ENCODE results near the gene IGFBP5. TPM values are rescaled to one million over a fixed set of nuclear protein-coding genes. Genes with fewer than 3 reads are reported as not detected.

Gene IGFBP5
- polyA plus RNA-seq, 1 of the 3 experiments (the other 2 are of a cell fraction): 323 TPM

- Histone ChIP-seq H3K4me2 (no peak overlapping the region), H3K9ac (no peak overlapping the region), H4K20me1 (ENCODE audit: insufficient read depth) (no peaks in the 10 kb centered on the region), H3F3A (replicated peaks; ENCODE audit: insufficient read depth) (no peaks in the 10 kb centered on the region), H2AFZ (ENCODE audit: low read depth) (no peak overlapping the region), H3K36me3 (replicated peaks in 1 of 2; ENCODE audit: control insufficient read depth in 1 of 2, insufficient read depth in 2 of 2, low read length in 1 of 2) (no peaks in the 10 kb centered on the region), H3K9me2 (no peaks in the 10 kb centered on the region), H3K27ac (ENCODE audit: low read depth in 2 of 2, low read length in 1 of 2) (no peak overlapping the region), H3K9me3 (no peaks in the 10 kb centered on the region), H3K4me1 (ENCODE audit: control insufficient read depth in 1 of 2, insufficient read depth in 2 of 2, low read depth in 1 of 2, low read length in 1 of 2) (no peaks in the 10 kb centered on the region; a peak in 1 of 4 replicates), H3K27me3 (ENCODE audit: insufficient read depth) (no peaks in the 10 kb centered on the region), H3K4me3 (ENCODE audit: low read depth in 2 of 2, low read length in 1 of 2) (no peak overlapping the region), H3K79me2 (ENCODE audit: insufficient read depth) (no peaks in the 10 kb centered on the region)
- DNase-seq: no peak
- 58% methylated on average over 1 of the region's 1 CpG for WGBS (ENCODE audit: low lambda C conversion rate)
- no peak for TF ChIP-seq YY1 (IDR thresholded peaks at IDR 0.05; ENCODE audit: low read depth)
- TF ChIP-seq FOXM1 (IDR thresholded peaks at IDR 0.05; ENCODE audit: low read depth): no peak
- TF ChIP-seq CHD2 (IDR thresholded peaks at IDR 0.05; ENCODE audit: low read length, partially characterized antibody): no peak
- no peak for TF ChIP-seq RFX5 (IDR thresholded peaks at IDR 0.05; ENCODE audit: low read length)
- no peak for TF ChIP-seq MAX (IDR thresholded peaks at IDR 0.05; ENCODE audit: low read depth)
- TF ChIP-seq TEAD4 (IDR thresholded peaks at IDR 0.05; ENCODE audit: borderline replicate concordance, insufficient read depth): no peak
- CTCF ChIA-PET: interaction anchor here (1.4 kb wide), 1 partner anchor 21 kb away, joined by 3 read pairs; no protein-coding TSS in a partner anchor
- POLR2A ChIA-PET: no interaction called here
Measured at GRCh38 chr2:216721141-216721540, 25.8 kb upstream of the IGFBP5 start.

- Histone ChIP-seq H3K27me3 (ENCODE audit: insufficient read depth) (no peaks in the 10 kb centered on the region), H3K4me3 (ENCODE audit: low read depth in 2 of 2, low read length in 1 of 2) (no peak overlapping the region), H3K4me2 (no peak overlapping the region), H3K4me1 (ENCODE audit: control insufficient read depth in 1 of 2, insufficient read depth in 2 of 2, low read depth in 1 of 2, low read length in 1 of 2) (no peaks in the 10 kb centered on the region; a peak in 1 of 4 replicates), H3F3A (replicated peaks; ENCODE audit: insufficient read depth) (no peaks in the 10 kb centered on the region), H2AFZ (ENCODE audit: low read depth) (no peak overlapping the region), H3K36me3 (replicated peaks in 1 of 2; ENCODE audit: control insufficient read depth in 1 of 2, insufficient read depth in 2 of 2, low read length in 1 of 2) (no peaks in the 10 kb centered on the region), H4K20me1 (ENCODE audit: insufficient read depth) (no peaks in the 10 kb centered on the region), H3K27ac (ENCODE audit: low read depth in 2 of 2, low read length in 1 of 2) (no peak overlapping the region), H3K9me3 (no peaks in the 10 kb centered on the region), H3K9me2 (no peaks in the 10 kb centered on the region), H3K79me2 (ENCODE audit: insufficient read depth) (no peaks in the 10 kb centered on the region), H3K9ac (no peak overlapping the region)
- TF ChIP-seq MAX (IDR thresholded peaks at IDR 0.05; ENCODE audit: low read depth) (no peak), RCOR1 (IDR thresholded peaks at IDR 0.05; ENCODE audit: low read length) (no peak), RXRA (IDR thresholded peaks at IDR 0.05; ENCODE audit: borderline replicate concordance, low read depth) (no peak), USF2 (IDR thresholded peaks at IDR 0.05; ENCODE audit: borderline replicate concordance, low read depth, low read length) (no peak), IRF3 (IDR thresholded peaks at IDR 0.05; ENCODE audit: low read depth, low read length) (no peak), TCF12 (IDR thresholded peaks at IDR 0.05) (no peak)
- ChIA-PET CTCF (interaction anchor here (0.7 kb wide), 1 partner anchor 8 kb away, joined by 3 read pairs; no protein-coding TSS in a partner anchor), POLR2A (no interaction called here)
- no peak for DNase-seq
- 71% methylated on average over 4 of the region's 4 CpGs for WGBS (ENCODE audit: low lambda C conversion rate)
Measured at GRCh38 chr2:216720722-216721121, 25.4 kb upstream of the IGFBP5 start.
